ENCODE measurements around the gene UTRN.

UTRN gene

DNA sequence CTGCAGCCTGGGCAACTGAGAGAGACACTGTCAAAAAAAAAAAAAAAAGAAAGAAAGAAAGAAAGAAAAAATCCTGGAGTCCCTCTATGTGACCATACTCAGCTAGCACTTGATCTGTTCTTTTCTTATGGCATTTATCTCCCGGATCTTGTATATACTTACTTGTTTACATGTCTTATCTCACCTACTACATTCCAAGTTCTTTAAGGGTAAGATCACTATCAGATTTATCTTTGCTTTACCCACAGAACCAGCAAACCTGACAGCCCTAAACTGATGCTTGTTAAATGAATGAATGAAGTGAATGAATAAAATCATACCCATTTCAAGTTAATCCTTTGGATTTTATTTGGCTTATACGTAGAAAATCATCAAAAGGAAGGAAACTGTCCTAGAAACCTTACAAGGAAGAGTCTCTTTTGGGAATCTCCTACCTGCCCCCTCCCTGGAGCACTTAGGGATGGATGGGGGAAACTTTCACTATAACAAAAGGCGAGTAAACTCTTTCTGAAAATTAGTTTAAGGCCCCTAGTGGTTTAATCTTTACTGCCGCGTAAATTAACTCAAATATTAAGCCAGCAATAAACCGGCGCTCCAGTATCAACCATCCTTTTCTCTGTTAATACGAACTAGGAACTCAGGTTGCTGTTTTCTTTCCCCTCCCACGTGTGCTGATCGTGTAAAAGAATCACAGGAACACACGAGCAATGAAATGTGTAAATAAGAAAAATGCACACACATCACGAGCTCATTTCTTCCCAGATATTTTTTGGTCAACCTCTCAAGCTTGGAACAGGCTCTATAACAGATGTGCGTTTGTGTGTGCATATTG, 1.3 kb upstream of the UTRN start:
- DNase-seq (ENCODE audit: low read depth, low spot score), result no peak

- no peak for DNase-seq (ENCODE audit: low read depth, low spot score)
These were observed 705 bp upstream of the UTRN start for GRCh38 chr6:144284478-144284782.

- DNase-seq (ENCODE audit: low read depth, low spot score), result no peak
These were observed 338 bp downstream of the UTRN start for GRCh38 chr6:144285548-144285797.

- DNase-seq (ENCODE audit: low read depth, low spot score), result peak; percentile 83
These were observed 815 bp downstream of the UTRN start for GRCh38 chr6:144285798-144286502.

DNA sequence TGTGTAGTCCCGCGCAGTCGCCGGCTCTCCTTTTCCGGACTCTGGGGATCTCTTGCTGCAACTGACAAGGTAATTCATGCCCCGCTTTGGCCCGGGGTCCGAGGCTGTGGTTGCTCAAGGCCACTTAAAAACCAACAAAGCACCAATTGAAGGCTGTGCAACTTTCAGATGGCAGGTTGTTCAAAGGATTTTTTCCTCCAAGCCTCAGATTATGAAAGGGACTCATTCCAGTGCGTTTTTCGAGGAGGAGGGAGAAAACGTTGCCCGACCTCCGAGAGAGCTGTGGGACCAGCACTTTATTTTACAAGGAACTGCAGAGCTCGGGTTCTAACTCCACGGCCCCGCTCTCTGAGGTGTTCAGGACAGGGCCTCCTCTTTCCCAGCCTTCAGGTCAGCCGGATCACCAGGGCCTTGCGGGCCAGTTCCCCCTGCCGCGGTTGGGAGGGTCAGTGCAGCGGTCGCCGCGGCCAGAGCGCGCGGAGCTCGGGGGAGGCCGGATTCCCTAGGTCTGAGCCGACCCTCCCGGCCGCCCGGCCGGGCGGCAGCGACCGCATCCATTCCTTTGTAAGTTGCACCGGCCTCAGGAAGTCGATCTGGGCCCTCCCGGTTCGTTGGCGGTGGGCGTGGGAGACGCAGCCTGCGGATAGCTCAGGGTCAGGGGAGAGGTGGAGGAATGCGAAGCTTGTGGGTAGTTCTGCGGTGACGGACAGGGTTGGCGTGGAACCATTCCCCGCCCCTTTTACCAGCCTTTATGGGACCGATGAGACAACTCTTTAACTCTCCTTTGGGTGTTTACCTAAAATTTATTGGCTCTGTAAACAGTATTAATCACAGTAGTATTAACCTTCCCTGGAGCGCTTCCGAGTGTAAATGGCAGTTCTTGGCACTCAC, 1.6 kb downstream of the UTRN start:
- peak; percentile 95 for DNase-seq (ENCODE audit: low read depth, low spot score)

DNA sequence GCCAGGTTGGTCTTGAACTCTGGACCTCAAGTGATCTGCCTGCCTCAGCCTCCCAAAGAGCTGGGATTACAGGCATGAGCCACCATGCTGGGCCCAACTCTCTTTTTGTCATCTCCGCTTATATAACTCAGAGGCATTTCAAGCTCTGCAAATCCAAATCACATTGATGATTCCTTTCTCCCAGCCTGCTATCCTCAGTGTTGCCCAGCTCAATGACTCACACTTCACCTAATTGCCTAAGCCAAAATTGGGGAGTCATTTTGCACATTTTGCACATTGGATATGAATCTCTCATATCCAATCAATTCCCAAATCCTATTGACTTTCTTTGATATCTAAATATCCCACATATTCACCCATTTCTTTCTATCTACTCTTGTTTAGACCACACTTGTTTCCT, 3.9 kb downstream of the UTRN start:
- no peak for DNase-seq (ENCODE audit: low read depth, low spot score)

DNA sequence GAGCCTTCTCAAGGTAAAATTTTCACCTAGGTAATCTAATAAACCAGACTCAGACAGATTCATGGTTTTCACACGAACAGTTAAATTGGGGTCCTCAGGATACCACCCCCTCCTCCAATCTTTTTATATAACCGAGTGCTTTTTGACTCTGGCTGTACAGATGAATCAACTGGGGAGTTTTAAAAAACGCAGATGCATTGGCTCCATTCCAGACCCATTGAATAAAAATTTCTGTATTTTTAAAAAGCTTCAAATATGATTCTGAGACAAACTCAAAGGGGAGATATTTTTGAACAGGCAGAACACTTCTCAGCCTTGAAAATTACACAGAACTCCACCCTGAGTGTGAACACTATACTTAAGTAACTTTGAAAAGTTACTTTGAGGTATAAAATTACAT, 7.2 kb downstream of the UTRN start:
- DNase-seq (ENCODE audit: low read depth, low spot score), result no peak

DNA sequence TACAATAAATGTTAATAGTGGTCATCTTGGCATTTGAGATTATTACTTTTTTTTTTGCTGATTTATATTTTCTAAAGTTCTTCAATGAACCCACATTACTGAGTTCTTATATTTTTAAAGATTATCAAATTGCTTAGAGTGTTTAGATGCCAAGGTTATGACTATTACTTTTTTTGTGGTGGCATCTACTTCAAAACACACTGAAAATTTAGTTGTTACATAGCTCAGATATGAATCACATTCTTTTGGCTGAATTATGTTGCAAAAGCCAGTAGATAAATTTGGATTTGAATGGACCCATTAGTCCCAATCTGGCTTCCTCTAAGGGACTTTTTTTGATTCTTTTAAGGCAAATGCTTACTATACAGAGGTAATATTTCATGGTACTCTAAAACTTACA, 8.9 kb downstream of the UTRN start:
- DNase-seq (ENCODE audit: low read depth, low spot score), result no peak

GRCh38 chr6:144295211-144295610, 10.1 kb downstream of the UTRN start:
- DNase-seq (ENCODE audit: low read depth, low spot score), result no peak

- no peak for DNase-seq (ENCODE audit: low read depth, low spot score)
These were observed 11.0 kb downstream of the UTRN start for GRCh38 chr6:144295981-144296767.

DNA sequence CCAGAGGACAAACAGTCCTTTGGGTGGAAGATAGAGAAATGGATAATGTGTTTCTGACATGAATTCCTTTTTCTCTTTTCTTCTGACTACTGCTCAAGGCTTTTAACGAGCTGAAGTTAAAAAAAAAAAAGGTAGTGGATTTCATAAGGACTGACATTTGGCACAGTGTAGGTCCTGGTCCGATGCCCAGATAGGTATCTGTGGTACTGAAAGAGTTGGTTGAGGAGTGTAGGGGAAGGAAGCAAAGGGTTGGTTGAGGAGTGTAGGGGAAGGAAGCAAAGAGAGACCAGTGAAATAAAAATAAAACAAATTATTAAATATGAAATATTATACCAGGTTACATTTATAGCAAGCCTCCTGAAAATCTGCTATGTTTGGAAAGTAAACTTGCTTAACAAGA, 11.8 kb downstream of the UTRN start:
- no peak for DNase-seq (ENCODE audit: low read depth, low spot score)

- DNase-seq (ENCODE audit: low read depth, low spot score), result no peak
These were observed 12.5 kb downstream of the UTRN start for GRCh38 chr6:144297511-144298100.

DNA sequence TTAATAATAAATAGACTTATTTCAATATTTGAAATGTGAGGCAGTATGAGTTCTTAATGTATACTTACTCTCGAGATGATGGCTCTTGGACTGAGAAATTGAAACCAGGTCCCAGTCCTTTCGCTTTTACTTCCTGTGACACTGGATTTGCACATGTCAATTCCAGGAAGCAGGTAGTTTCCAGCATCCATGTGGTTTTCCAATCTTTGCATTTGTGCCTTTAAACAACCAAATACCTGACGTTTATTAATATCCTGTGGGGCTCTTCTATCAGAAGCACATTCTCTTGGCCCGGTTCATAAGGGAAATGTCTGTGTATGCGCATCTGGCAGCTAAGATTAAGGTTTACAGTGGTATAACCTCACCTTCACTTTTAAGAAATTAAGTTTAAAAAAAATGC, 13.1 kb downstream of the UTRN start:
- DNase-seq (ENCODE audit: low read depth, low spot score), result no peak

DNA sequence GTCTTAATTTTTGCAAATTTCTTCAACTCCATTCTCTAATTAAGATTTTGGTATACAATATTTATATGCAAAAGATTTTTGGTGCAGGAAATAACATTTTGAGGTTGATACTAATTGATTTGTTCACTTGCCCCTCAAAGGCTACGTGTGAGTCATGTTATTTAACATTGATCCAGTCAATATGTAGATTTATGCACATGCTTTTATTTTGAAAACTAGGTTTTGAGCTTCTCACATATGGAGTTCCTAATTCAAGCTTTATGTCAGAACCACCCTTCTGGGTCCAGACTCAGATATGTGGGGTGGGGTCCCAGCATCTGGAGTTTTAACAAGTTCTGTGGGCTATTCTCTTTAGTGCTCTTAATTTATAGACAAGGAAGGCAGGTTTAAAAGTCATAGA, 13.8 kb downstream of the UTRN start:
- no peak for DNase-seq (ENCODE audit: low read depth, low spot score)

- no peak for DNase-seq (ENCODE audit: low read depth, low spot score)
These were observed 17.7 kb downstream of the UTRN start for GRCh38 chr6:144302701-144303372.

DNA sequence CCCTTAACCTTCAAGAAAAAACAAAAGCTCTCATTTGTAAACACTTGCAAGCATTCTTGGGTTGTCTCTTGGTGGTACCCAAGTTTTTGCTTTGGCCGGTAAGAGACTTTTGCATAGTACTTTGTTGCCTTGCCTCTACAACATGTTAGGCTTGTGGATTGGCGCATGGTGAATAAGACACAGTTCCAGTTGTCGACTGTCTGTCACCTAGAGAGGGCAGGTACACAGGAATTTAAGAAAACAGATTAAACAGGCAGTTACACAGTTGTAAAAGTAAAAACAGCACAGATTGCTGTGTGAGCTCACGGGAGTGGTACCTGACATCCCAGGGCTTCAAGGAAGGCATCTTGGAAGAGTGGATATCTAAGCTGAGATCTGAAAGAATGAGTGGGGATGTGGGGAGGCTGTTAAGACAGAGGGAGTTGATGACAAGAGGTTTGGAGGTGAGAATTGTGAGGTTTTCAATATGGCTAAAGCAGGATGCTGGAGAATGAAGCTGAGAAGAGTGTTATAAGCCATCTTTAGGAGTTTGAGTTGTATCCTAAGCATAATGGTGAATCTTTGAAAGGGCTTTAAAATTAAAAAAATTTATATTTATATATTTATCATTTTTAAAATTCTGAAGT, 19.2 kb downstream of the UTRN start:
- no peak for DNase-seq (ENCODE audit: low read depth, low spot score)

- no peak for DNase-seq (ENCODE audit: low read depth, low spot score)
These were observed 20.4 kb downstream of the UTRN start for GRCh38 chr6:144305567-144305966.

DNA sequence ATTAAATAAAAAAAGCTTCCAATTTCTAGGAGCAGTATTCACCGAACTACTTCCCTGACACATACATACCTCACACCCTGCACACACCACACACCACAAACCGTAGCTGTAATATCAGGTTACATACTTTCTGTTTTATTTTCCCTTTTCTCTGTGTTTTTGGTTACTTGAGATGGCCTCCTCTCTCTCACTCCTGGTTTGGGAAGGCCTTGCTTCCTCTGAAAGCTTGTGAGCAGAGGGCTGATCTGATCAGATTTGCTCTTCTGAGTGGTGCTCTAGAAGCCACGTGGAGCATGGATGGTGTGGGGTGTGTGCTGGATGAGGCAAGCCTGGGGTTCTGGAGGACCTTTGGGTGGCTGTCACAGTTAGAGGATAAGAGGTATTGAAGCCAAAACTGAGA, 20.9 kb downstream of the UTRN start:
- DNase-seq (ENCODE audit: low read depth, low spot score), result no peak

DNA sequence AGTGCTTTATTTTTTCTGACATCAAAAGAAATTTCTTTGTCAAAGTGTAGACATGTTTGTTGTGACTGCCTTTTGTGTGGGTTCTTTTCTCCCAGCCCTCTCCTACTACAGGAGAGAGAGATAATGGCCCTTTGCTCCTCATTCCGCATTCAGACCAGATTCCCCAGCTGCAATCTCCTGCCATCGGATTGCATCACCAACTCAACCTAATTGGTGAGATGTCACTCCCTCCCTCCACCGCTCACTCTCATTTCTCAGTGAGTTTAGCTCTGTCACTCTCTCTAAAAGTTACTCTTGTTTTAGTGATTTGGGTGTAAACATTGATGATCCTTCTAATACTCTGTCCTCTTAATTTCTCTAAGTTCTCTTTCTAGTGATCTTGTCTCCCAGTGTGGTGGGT, 22.7 kb downstream of the UTRN start:
- peak; percentile 40 for DNase-seq (ENCODE audit: low read depth, low spot score)

DNA sequence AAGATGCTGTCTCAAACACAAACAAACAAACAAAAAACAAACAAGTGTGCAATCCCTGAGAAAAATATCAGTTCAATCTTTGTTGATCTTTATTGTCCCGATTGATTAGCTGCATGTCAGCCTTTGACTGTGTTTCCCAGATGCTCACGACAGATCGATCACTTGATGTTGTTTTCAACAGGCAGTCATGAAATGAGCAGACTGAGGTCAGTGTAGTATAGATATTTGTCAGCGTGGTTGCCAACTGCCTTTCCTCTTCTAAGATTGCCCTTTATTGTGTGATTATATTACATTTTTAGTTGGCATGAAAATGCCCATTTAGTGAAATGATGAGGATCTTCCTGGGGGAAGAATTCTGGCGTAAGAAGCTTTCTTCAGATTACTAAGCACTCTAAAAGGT, 25.6 kb downstream of the UTRN start:
- DNase-seq (ENCODE audit: low read depth, low spot score), result no peak

- no peak for DNase-seq (ENCODE audit: low read depth, low spot score)
These were observed 26.2 kb downstream of the UTRN start for GRCh38 chr6:144311361-144311760.

Data from ELF-1 (cell line).